ENCODE measurements around the gene BAHCC1. TPM values are rescaled to one million over a fixed set of nuclear protein-coding genes. Genes with fewer than 3 reads are reported as not detected.

BAHCC1 gene
- total RNA-seq, 2 donors from 2014 or later, result 0.22 to 0.29 TPM

GRCh38 chr17:81464586-81464985 lies 69.3 kb downstream of the BAHCC1 start:
- no peak overlapping the region for H3K4me3 Mint-ChIP-seq
- H3K9me3 ChIP-seq (ENCODE audit: control insufficient read depth, low read length, poor library complexity, severe bottlenecking), result no peaks in the 10 kb centered on the region
- ATAC-seq (no peak), DNase-seq (no peak)
- H3K4me1 Mint-ChIP-seq, result no peaks in the 10 kb centered on the region
- H3K27me3 Mint-ChIP-seq, result peaks cover 11% of the 10 kb centered on the region
- H3K27ac Mint-ChIP-seq, result no peak overlapping the region
- H3K36me3 Mint-ChIP-seq (ENCODE audit: low read depth), result no peaks in the 10 kb centered on the region

- no peak for ATAC-seq
- no peaks in the 10 kb centered on the region for H3K9me3 ChIP-seq (ENCODE audit: control insufficient read depth, low read length, poor library complexity, severe bottlenecking)
- Mint-ChIP-seq H3K27ac (no peak overlapping the region), H3K4me1 (no peaks in the 10 kb centered on the region), H3K36me3 (ENCODE audit: low read depth) (no peaks in the 10 kb centered on the region), H3K4me3 (no peak overlapping the region), H3K27me3 (peaks cover 11% of the 10 kb centered on the region)
- DNase-seq, result no peak
These were observed 70.7 kb downstream of the BAHCC1 start for GRCh38 chr17:81465910-81466309.

GRCh38 chr17:81466564-81467472 lies 71.6 kb downstream of the BAHCC1 start:
- DNase-seq (no peak), ATAC-seq (no peak)
- Mint-ChIP-seq H3K36me3 (ENCODE audit: low read depth) (no peaks in the 10 kb centered on the region), H3K4me1 (no peaks in the 10 kb centered on the region), H3K27ac (no peak overlapping the region), H3K4me3 (no peak overlapping the region), H3K27me3 (peaks cover 11% of the 10 kb centered on the region)
- H3K9me3 ChIP-seq (ENCODE audit: control insufficient read depth, low read length, poor library complexity, severe bottlenecking), result no peaks in the 10 kb centered on the region

GRCh38 chr17:81468111-81468769 lies 73.0 kb downstream of the BAHCC1 start:
- Mint-ChIP-seq H3K27ac (no peak overlapping the region), H3K4me3 (no peak overlapping the region), H3K27me3 (peaks cover 11% of the 10 kb centered on the region), H3K36me3 (ENCODE audit: low read depth) (no peaks in the 10 kb centered on the region), H3K4me1 (no peaks in the 10 kb centered on the region)
- DNase-seq (no peak), ATAC-seq (no peak)
- H3K9me3 ChIP-seq (ENCODE audit: control insufficient read depth, low read length, poor library complexity, severe bottlenecking), result no peaks in the 10 kb centered on the region

GRCh38 chr17:81468770-81469121 lies 73.5 kb downstream of the BAHCC1 start:
- no peaks in the 10 kb centered on the region for H3K36me3 Mint-ChIP-seq (ENCODE audit: low read depth)
- peaks cover under 1% of the 10 kb centered on the region for H3K4me1 Mint-ChIP-seq
- H3K27me3 Mint-ChIP-seq, result peaks cover 11% of the 10 kb centered on the region
- DNase-seq (no peak), ATAC-seq (no peak)
- H3K27ac Mint-ChIP-seq, result no peak overlapping the region
- no peak overlapping the region for H3K4me3 Mint-ChIP-seq
- no peaks in the 10 kb centered on the region for H3K9me3 ChIP-seq (ENCODE audit: control insufficient read depth, low read length, poor library complexity, severe bottlenecking)

GRCh38 chr17:81469266-81469665 lies 74.0 kb downstream of the BAHCC1 start:
- Mint-ChIP-seq H3K4me1 (peaks cover 2% of the 10 kb centered on the region), H3K27me3 (peaks cover 9% of the 10 kb centered on the region), H3K27ac (no peak overlapping the region), H3K36me3 (ENCODE audit: low read depth) (no peaks in the 10 kb centered on the region), H3K4me3 (no peak overlapping the region)
- no peaks in the 10 kb centered on the region for H3K9me3 ChIP-seq (ENCODE audit: control insufficient read depth, low read length, poor library complexity, severe bottlenecking)
- DNase-seq, result no peak
- ATAC-seq, result no peak

- DNase-seq, result no peak
- H3K9me3 ChIP-seq (ENCODE audit: control insufficient read depth, low read length, poor library complexity, severe bottlenecking), result no peaks in the 10 kb centered on the region
- H3K4me3 Mint-ChIP-seq, result no peak overlapping the region
- H3K27me3 Mint-ChIP-seq, result peaks cover 7% of the 10 kb centered on the region
- peaks cover 4% of the 10 kb centered on the region for H3K4me1 Mint-ChIP-seq
- no peaks in the 10 kb centered on the region for H3K36me3 Mint-ChIP-seq (ENCODE audit: low read depth)
- peak overlapping the region; percentile 19 for H3K27ac Mint-ChIP-seq
- no peak for ATAC-seq
These were observed 75.2 kb downstream of the BAHCC1 start for GRCh38 chr17:81470270-81470943.

- DNase-seq, result no peak
- H3K27me3 Mint-ChIP-seq, result peaks cover 7% of the 10 kb centered on the region
These were observed 75.9 kb downstream of the BAHCC1 start for GRCh38 chr17:81470944-81471817.

GRCh38 chr17:81471818-81472456 lies 76.7 kb downstream of the BAHCC1 start:
- H3K9me3 ChIP-seq (ENCODE audit: control insufficient read depth, low read length, poor library complexity, severe bottlenecking), result no peaks in the 10 kb centered on the region
- no peak overlapping the region for H3K27ac Mint-ChIP-seq
- H3K4me3 Mint-ChIP-seq, result no peak overlapping the region
- DNase-seq (no peak), ATAC-seq (no peak)
- no peaks in the 10 kb centered on the region for H3K27me3 Mint-ChIP-seq
- peaks cover 4% of the 10 kb centered on the region for H3K4me1 Mint-ChIP-seq
- H3K36me3 Mint-ChIP-seq (ENCODE audit: low read depth), result no peaks in the 10 kb centered on the region

More at GRCh38 chr17:81470944-81471817, 75.9 kb downstream of the BAHCC1 start:
- Mint-ChIP-seq H3K27ac (no peak overlapping the region), H3K36me3 (ENCODE audit: low read depth) (no peaks in the 10 kb centered on the region), H3K4me1 (peaks cover 4% of the 10 kb centered on the region), H3K4me3 (no peak overlapping the region)
- ATAC-seq, result no peak
- H3K9me3 ChIP-seq (ENCODE audit: control insufficient read depth, low read length, poor library complexity, severe bottlenecking), result no peaks in the 10 kb centered on the region

GRCh38 chr17:81473019-81473418 lies 77.8 kb downstream of the BAHCC1 start:
- no peak overlapping the region for H3K27ac Mint-ChIP-seq
- H3K9me3 ChIP-seq (ENCODE audit: control insufficient read depth, low read length, poor library complexity, severe bottlenecking), result no peaks in the 10 kb centered on the region
- DNase-seq (no peak), ATAC-seq (no peak)
- H3K4me1 Mint-ChIP-seq, result peaks cover 4% of the 10 kb centered on the region
- H3K36me3 Mint-ChIP-seq (ENCODE audit: low read depth), result no peaks in the 10 kb centered on the region
- peaks cover 3% of the 10 kb centered on the region for H3K27me3 Mint-ChIP-seq
- H3K4me3 Mint-ChIP-seq, result no peak overlapping the region

GRCh38 chr17:81474958-81475357 lies 79.7 kb downstream of the BAHCC1 start:
- Mint-ChIP-seq H3K27ac (no peak overlapping the region), H3K4me3 (no peak overlapping the region), H3K36me3 (ENCODE audit: low read depth) (no peaks in the 10 kb centered on the region), H3K4me1 (peaks cover 4% of the 10 kb centered on the region), H3K27me3 (peaks cover 17% of the 10 kb centered on the region)
- H3K9me3 ChIP-seq (ENCODE audit: control insufficient read depth, low read length, poor library complexity, severe bottlenecking), result no peaks in the 10 kb centered on the region
- DNase-seq (no peak), ATAC-seq (no peak)

GRCh38 chr17:81476097-81476496 lies 80.8 kb downstream of the BAHCC1 start:
- no peak overlapping the region for H3K4me3 Mint-ChIP-seq
- no peak overlapping the region for H3K27ac Mint-ChIP-seq
- H3K36me3 Mint-ChIP-seq (ENCODE audit: low read depth), result no peaks in the 10 kb centered on the region
- H3K27me3 Mint-ChIP-seq, result peaks cover 26% of the 10 kb centered on the region
- H3K4me1 Mint-ChIP-seq, result peaks cover 4% of the 10 kb centered on the region
- ATAC-seq, result no peak
- DNase-seq, result no peak
- H3K9me3 ChIP-seq (ENCODE audit: control insufficient read depth, low read length, poor library complexity, severe bottlenecking), result no peaks in the 10 kb centered on the region

Data from T-helper 17 cell (primary cell).